Stimulated activated CD4-positive, alpha-beta T cell treated with anti-CD3 and anti-CD28 coated beads, TNF-alpha, amount 100 ng/mL, for 4 hours (primary cell): ENCODE results near the gene LDHAL6B.

ENCODE experiments used
- DNase-seq, 3 experiments: peaks; one replicate each; pipeline ENCODE4 v3.0.0-alpha.2; 2020; ENCODE audit warnings: low read depth in 3 of 3

LDHAL6B gene

DNA sequence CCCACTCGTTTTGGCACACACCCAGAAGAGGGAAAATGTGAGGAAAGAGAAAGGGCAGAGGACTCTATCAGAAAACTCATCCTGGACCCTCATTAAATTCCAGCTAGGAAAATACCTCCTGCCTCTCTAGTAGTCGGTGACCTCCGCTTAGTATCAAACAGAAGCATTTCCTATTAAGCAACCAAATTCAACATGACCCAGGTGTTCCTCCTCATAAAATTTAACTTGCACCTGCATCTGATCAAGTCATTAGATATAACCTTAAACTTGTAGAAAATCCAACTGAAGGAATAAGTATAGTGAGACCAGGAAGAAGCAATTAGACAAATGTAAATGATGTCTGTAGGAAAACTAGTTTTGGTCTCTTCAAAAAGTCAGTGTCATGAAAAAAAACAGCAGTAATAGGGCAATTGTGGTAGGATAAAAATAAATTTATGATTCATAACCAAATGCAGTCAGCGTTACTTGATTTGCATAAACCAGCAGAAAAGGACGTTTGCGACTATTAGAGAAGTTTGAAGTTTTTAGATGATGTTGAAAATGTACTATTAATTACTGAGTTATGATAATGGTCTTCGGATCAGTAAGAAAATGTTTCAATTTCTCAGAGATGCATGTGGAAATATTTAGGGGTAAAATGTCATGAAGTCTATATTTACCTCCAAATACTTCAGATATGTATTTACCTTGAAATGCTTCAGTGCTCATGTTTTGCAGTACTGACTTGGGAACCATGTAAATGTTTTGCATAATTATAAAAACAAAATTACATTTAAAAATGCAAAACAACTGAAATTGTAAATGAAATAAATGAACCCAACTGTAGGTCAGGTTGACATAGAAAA, 44.6 kb downstream of the LDHAL6B start:
- no peak for DNase-seq

DNA sequence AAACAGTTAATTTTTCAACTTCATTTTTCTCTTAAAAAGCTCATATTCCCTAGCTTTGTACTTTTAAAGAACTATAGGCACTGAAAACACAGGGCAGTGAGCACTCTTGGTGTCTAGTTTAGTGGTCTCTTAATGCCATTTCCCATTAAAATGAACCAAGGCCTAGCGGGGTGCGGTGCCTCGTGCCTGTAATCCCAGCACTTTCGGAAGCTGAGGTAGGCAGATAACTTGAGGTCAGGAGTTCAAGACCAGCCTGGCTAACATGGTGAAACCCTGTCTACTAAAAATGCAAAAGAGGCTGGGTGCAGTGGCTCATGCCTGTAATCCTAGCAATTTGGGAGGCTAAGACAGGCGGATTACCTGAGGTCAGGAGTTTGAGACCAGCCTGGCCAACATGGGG, 45.5 kb downstream of the LDHAL6B start:
- DNase-seq, result no peak

DNA sequence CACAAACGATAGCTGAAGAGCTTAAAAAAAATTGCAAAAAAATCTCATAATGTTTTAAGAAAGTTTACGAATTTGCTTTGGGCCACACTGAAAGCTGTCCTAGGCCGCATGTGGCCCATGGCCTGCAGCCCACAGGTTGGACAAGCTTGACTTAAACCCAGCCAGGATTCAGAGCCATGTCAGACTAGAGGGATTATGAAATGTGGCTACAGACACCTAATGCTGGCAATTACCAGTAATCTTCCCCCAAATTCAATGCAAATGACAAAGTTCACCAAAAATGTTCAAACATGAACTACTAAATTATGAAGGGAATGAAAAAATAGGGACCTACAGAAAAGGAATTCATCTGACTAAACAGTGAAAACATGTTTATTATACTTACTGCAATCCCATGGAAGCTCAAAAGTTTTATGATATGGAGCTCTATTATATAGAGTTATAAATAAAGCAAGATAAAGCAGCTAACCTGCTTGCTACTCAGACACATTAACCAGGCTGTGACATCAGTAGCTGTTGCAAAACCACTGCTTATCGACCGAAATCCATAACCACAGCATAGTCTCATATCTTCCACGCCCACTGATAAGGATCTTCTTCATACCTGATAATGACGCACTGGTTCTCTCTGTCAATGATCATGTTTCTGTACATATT, 49.2 kb downstream of the LDHAL6B start:
- DNase-seq, result no peak

DNA sequence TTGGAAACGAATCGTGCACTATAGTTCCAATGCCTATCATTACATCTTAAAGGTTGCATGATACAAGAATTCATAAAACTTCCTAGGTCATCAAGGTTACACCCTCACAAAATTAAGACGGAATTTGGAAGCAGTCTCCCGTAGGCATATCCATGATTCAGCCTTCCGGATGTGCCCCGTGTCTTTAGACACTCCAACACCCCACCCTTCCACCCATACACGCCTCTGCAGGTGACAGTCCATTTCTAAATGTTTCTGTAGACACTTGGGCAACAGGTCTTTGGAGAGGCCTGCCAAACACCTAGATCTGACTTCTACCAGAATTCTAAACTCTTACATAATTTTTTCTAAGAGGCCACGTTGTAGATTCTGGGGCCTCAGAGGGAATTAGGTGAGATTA, 49.8 kb downstream of the LDHAL6B start:
- no peak for DNase-seq

DNA sequence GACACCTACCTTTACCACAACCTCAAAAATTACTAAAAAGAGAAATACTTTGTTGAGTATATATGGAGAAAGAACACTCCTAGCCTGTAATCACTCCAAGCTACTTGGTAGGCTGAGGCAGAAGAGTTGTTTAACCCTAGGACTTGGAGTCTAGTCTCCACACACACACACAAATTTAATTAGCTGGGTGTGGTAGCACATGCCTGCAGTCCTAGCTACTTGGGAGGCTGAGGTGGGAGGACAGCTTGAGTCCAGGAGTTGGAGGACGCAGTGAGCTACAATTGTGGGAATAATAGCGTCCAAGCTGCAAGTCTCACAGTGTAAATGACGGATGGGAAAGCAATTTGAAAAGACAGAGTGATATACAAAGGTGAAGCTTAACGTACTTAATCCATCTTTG, 50.5 kb downstream of the LDHAL6B start:
- no peak for DNase-seq
